Thyroid gland (tissue), 4 donors: ENCODE results near the gene NDUFA6.

Experiments
- POLR2A ChIP-seq, 2 donors: fragments of 450-650 bp; IDR thresholded peaks; one replicate each; pipeline ENCODE4 v1.6.1; 2017; ENCODE audit warnings: antibody characterized with exemption in 2 of 2, mild to moderate bottlenecking in 2 of 2, moderate library complexity in 1 of 2
- TF ChIP-seq, protein P1 (sequence below), 6 experiments: fragments of 200-600 bp in 3 of 6; fragments of 450-650 bp in 3 of 6; sonication (generic) in 3 of 6; IDR thresholded peaks; one replicate each; pipeline ENCODE4 v1.5.1; 2016 to 2019; ENCODE audit warnings: antibody characterized with exemption in 6 of 6, mild to moderate bottlenecking in 2 of 6, inconsistent platforms in 1 of 6, moderate library complexity in 1 of 6

GRCh38 chr22:42050641-42051180, 39.9 kb downstream of the NDUFA6 start:
- TF ChIP-seq POLR2A (IDR thresholded peaks at IDR 0.05), result no peak
- TF ChIP-seq, protein P1, sequence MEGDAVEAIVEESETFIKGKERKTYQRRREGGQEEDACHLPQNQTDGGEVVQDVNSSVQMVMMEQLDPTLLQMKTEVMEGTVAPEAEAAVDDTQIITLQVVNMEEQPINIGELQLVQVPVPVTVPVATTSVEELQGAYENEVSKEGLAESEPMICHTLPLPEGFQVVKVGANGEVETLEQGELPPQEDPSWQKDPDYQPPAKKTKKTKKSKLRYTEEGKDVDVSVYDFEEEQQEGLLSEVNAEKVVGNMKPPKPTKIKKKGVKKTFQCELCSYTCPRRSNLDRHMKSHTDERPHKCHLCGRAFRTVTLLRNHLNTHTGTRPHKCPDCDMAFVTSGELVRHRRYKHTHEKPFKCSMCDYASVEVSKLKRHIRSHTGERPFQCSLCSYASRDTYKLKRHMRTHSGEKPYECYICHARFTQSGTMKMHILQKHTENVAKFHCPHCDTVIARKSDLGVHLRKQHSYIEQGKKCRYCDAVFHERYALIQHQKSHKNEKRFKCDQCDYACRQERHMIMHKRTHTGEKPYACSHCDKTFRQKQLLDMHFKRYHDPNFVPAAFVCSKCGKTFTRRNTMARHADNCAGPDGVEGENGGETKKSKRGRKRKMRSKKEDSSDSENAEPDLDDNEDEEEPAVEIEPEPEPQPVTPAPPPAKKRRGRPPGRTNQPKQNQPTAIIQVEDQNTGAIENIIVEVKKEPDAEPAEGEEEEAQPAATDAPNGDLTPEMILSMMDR (IDR thresholded peaks at IDR 0.05), result no peak
